Fibroblast of upper back skin (primary cell): ENCODE measurements around the gene ARSJ.
"Not testable (repeated sequence)": the region's sequence is repeated elsewhere in the genome, so short reads cannot be mapped to it uniquely, and the experiment has no call there.

ENCODE experiments used
- DNase-seq: peaks from one replicate; pipeline ENCODE4 v3.0.0-alpha.2; 2013

The ARSJ gene

DNA sequence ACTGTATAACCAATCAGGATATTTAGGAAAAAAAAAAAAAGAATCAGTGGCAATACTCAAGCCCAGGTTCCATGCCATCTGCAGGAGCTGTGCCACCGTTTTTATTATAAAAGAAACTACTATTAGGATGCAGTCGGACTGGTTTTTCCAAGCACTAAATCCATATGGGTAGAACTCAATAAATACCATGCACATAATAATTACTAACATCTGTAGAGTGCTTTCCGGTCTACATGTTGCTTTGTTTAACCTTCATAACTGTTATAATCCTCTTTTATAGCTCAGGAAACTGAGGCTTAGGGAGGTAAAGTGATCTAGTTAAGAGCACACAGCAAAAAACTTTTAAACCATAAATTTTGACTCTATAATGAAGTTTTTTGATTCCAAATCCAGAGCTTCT lies 24.0 kb downstream of the ARSJ start:
- peak; percentile 26 for DNase-seq

- DNase-seq, result no peak
Observed at GRCh38 chr4:113953888-113954287, 25.6 kb downstream of the ARSJ start.

GRCh38 chr4:113952452-113953029 lies 26.9 kb downstream of the ARSJ start:
- peak; percentile 61 for DNase-seq

GRCh38 chr4:113951263-113951662 lies 28.2 kb downstream of the ARSJ start:
- peak; percentile 43 for DNase-seq

DNA sequence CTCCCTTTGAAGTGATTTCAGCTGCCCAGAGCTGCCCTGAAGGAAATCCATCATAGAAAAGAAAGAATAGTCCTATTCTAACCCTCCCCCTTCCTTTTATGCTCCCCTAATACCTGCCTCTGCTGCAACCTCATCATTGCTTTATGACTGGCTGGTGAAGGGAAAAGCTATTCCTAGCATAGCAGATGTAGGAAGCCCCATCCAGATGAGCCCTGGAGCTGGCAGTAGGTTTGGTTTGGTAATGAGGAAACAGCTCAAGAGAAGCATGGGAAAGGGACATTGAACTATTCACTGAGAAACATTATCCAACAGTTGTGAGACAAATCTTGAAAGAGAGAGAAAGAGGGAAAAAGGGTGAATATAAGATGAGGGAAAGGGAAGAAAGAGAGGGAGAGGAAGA lies 29.2 kb downstream of the ARSJ start:
- no peak for DNase-seq

GRCh38 chr4:113947484-113947883 lies 32.0 kb downstream of the ARSJ start:
- no peak for DNase-seq

- DNase-seq, result peak; percentile 79
Observed at GRCh38 chr4:113945906-113946305, 33.5 kb downstream of the ARSJ start.

GRCh38 chr4:113943863-113944262 lies 35.6 kb downstream of the ARSJ start:
- DNase-seq, result peak; percentile 72

DNA sequence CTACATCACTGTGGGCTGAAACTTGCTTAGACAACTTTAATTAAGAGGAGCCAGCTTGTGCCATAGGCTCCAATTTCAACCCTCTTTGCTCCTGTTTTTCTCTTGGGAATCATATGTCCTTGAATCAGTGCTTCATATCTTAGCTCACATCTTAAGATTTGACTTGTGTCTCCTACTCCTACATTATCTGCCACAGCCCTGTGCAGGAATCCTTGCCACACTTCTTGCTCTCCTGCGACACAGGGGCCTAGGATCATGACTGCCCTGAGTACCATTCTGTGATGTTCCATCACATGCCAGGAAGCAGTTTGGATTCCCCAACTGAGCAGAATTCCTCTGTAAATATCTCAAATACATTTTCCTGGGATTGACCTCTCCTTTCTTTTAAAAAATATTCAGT lies 36.4 kb downstream of the ARSJ start:
- DNase-seq, result no peak

GRCh38 chr4:113941836-113942235 lies 37.6 kb downstream of the ARSJ start:
- DNase-seq, result no peak

- DNase-seq, result not testable (repeated sequence)
Observed at GRCh38 chr4:113940103-113940502, 39.3 kb downstream of the ARSJ start.

GRCh38 chr4:113935190-113935589 lies 44.3 kb downstream of the ARSJ start:
- no peak for DNase-seq

- DNase-seq, result not testable (repeated sequence)
Observed at GRCh38 chr4:113924706-113925105, 54.7 kb downstream of the ARSJ start.

GRCh38 chr4:113921089-113921794 lies 58.2 kb downstream of the ARSJ start:
- DNase-seq, result peak; percentile 48

- DNase-seq, result peak; percentile 31
Observed at GRCh38 chr4:113919611-113920010, 59.8 kb downstream of the ARSJ start.

GRCh38 chr4:113919145-113919544 lies 60.3 kb downstream of the ARSJ start:
- DNase-seq, result no peak

DNA sequence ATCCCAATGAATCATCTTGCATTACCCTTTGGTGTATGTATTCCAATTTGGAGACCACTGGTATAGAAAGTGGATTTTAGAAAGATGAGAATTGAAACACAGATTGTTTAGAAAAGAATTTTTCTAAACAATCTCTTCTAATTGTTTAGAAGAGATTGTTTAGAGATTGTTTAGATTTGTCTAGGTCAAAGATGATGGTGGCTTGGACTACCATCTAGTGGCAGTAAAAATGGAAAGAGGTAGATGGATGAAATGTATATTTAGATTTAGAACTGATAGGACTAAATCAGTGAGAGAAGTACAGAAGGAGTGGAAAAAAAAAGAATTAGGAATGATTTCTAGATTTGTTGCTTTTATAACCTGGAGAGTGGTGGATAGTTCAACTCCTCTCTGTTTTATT lies 70.6 kb downstream of the ARSJ start:
- DNase-seq, result no peak

DNA sequence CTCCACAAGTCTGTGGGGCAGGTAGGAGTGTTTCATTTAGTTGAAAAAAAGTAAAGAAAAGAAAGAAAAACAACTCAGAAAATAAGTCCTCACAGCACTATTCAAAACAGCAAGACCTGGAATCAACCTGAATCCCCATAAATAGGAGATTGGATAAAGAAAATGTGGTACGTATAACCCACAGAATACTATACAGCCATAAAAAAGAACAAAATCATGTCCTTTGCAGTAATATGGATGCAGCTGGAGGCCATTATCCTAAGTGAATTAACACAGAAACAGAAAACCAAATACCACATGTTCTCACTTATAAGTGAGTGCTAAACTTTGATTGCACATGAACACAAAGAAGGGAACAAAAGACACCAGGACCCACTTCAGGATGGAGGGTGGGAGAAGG lies 71.9 kb downstream of the ARSJ start:
- no peak for DNase-seq

- no peak for DNase-seq
Observed at GRCh38 chr4:113905301-113905700, 74.1 kb downstream of the ARSJ start.

GRCh38 chr4:113904877-113905276 lies 74.6 kb downstream of the ARSJ start:
- no peak for DNase-seq

DNA sequence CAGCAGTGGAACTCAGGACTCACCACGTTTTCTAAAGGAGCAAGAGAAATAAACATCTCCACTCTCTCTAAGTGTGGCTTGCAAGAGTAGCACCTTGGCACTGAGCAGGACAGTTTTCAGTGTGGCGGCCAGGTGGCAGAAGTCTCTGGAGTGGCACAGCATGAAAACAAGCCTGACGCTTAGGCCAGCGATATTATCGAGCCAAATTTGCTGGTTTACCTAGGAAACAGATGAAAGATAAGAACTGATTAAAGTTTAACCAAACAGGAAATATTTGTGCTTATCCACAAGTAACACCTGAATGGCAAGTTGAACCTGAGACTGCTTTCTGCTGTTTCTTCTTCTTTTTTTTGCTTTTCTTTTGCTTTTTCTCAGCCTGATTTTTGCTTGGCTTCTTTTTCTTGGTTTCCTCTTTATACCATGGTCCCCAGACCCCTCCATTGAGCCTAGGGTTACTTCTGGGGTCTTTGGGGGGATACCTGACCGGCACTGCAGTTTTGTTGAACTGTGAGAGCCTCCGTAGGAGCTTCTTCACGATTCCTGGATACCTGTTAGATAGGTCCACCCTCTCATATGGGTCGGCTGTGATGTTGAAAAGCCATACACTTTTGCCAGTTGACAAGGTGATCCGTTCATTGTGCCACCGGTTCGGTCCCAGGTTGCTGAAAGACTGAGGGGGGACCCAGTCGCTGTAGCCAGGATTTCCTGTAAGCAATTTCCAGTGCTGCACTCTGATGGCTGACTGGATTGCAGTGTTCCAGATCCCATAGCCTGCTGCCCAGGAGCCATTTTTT lies 77.3 kb downstream of the ARSJ start:
- no peak for DNase-seq

DNA sequence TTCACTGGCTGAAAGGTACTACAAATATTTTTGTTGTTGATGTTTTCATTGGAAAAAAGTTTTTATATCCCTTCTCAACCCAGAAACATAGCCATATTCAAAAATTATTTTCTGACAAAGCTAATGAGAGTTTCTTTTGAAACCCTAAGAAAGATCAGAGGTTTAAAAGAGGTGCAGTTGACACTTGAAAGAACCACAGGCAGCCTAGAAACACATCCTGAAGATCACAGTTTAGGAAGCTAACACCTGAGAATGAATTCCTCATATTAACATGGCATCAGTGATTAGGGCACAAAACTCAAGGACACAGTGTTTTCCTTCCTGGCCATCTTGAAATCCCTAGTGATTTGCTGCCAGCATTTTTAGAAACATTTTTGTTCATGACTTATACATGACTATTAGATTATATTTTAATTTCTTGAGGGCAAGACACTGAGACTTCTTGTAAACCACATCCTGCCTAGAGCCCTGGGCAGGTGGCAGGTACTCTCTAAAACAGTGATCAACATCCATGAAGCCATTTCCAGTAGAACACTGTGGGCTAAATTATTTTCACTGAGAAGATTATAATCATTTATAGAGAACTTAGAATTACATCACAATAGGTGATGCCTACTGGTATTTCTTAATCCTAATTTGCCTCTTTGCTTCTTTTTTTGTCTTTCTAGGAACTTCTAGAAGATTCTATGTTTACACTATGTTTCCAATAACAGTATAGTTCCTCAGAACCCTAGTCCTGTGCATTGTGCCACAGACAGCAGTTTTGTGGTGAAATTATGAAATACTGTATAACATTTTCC lies 80.0 kb downstream of the ARSJ start:
- DNase-seq, result no peak

DNA sequence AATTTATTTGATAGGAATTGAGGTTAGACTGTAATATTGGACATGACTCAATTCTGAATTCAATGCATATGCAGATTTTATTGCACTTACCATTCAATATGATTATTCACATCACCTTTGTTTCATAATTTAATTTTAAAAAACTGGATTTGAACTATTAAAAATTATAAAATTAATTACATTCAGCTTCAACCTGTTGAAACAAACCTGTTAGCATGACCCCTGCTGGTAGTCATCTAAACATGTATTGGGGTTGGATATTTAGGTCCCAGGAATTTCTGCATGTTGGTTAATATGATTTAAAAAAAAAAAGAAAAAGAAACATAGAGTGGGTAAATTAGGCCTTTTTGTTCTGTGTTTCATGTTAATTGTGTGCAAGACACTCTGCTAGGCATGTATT lies 85.9 kb downstream of the ARSJ start:
- DNase-seq, result no peak
